Loucy (cell line): ENCODE results near the gene S100A8.

Source experiments
- H2AFZ ChIP-seq: fragments of 200-600 bp; sonication (generic); 2 replicates; pipeline ENCODE4 v1.6.0; 2016; ENCODE audit warnings: antibody characterized with exemption, mild to moderate bottlenecking, low read length, moderate library complexity
- H3F3A ChIP-seq: fragments of 200-600 bp; 2 replicates; pipeline ENCODE4 v1.6.0; 2016; ENCODE audit warnings: antibody characterized with exemption, low read depth, mild to moderate bottlenecking
- H3K27me3 ChIP-seq: fragments of 200-600 bp; sonication (generic); 2 replicates; pipeline ENCODE4 v1.6.1; 2014; ENCODE audit warnings: low read length, mild to moderate bottlenecking; ENCODE audit not compliant: insufficient read depth, poor library complexity, severe bottlenecking
- H3K36me3 ChIP-seq: fragments of 200-600 bp; sonication (generic); 2 replicates; pipeline ENCODE4 v1.6.1; 2016; ENCODE audit warnings: low read length; ENCODE audit not compliant: insufficient read depth
- H3K4me1 ChIP-seq: fragments of 200-600 bp; sonication (generic); 2 replicates; pipeline ENCODE4 v1.5.1; 2014; ENCODE audit warnings: low read length, mild to moderate bottlenecking; ENCODE audit not compliant: insufficient read depth, poor library complexity, severe bottlenecking
- H3K4me2 ChIP-seq: fragments of 200-600 bp; sonication (generic); 2 replicates; pipeline ENCODE4 v1.6.0; 2014; ENCODE audit warnings: antibody characterized with exemption, low read length, low read depth, mild to moderate bottlenecking; ENCODE audit not compliant: poor library complexity, severe bottlenecking
- H3K4me3 ChIP-seq: fragments of 200-600 bp; sonication (generic); 2 replicates; pipeline ENCODE4 v1.5.1; 2014; ENCODE audit warnings: low read length, mild to moderate bottlenecking, mixed read lengths; ENCODE audit not compliant: poor library complexity, severe bottlenecking
- H3K79me2 ChIP-seq: fragments of 200-600 bp; sonication (generic); 2 replicates; pipeline ENCODE4 v1.6.1; 2014; ENCODE audit warnings: low read length; ENCODE audit not compliant: insufficient read depth
- H3K9ac ChIP-seq: fragments of 200-600 bp; sonication (generic); 2 replicates; pipeline ENCODE4 v1.6.0; 2014; ENCODE audit warnings: mild to moderate bottlenecking, low read depth, low read length, moderate library complexity; ENCODE audit not compliant: poor library complexity, severe bottlenecking
- H3K9me2 ChIP-seq: fragments of 200-600 bp; sonication (generic); replicated peaks from 2 replicates; pipeline ENCODE4 v1.6.1; 2016; ENCODE audit warnings: low read depth, low read length, mixed read lengths
- H3K9me3 ChIP-seq: fragments of 200-600 bp; sonication (generic); 2 replicates; pipeline ENCODE4 v1.6.1; 2014; ENCODE audit warnings: mild to moderate bottlenecking, antibody characterized with exemption, low read length, low read depth; ENCODE audit not compliant: insufficient read depth
- H4K20me1 ChIP-seq: fragments of 200-600 bp; sonication (generic); 2 replicates; pipeline ENCODE4 v1.6.0; 2014; ENCODE audit warnings: antibody characterized with exemption, low read length, mild to moderate bottlenecking; ENCODE audit not compliant: insufficient read depth, poor library complexity, severe bottlenecking
- EZH2phosphoT487 ChIP-seq: fragments of 200-600 bp; IDR thresholded peaks from 2 replicates; pipeline ENCODE4 v1.6.1; 2018; ENCODE audit warnings: antibody characterized with exemption, mild to moderate bottlenecking, moderate library complexity, borderline replicate concordance
- TF ChIP-seq, protein P1 (sequence below): fragments of 200-600 bp; sonication (generic); conservative IDR thresholded peaks from 2 replicates; pipeline ENCODE4 v1.5.1; 2014; ENCODE audit warnings: mild to moderate bottlenecking, antibody characterized with exemption, low read length

Gene S100A8

DNA sequence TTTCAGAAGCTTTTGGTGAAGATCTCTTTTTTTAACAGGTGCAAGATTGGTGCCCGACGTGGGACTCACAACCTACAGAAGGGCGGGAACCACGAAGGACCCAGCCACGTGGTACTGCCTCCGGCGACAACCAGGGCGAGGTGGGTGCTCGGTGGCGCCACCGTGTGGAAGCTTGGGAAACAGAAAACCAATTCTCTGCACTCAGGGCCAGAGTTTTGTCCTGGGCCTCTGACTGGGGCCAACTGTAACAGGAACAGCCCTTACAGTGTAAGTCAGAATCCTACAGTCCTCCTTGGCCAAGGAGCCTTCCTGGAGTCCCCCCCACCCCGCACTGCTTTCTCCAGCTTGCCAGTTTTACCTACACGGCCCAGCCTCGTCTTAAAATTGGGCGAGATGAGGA, 13.9 kb upstream of the S100A8 start:
- H3K79me2 ChIP-seq, result no peaks in the 10 kb centered on the region
- H3F3A ChIP-seq, result no peaks in the 10 kb centered on the region
- no peak overlapping the region for H3K9ac ChIP-seq
- no peaks in the 10 kb centered on the region for H3K27me3 ChIP-seq
- no peak overlapping the region for H3K4me3 ChIP-seq
- H4K20me1 ChIP-seq, result no peaks in the 10 kb centered on the region
- TF ChIP-seq, protein P1, sequence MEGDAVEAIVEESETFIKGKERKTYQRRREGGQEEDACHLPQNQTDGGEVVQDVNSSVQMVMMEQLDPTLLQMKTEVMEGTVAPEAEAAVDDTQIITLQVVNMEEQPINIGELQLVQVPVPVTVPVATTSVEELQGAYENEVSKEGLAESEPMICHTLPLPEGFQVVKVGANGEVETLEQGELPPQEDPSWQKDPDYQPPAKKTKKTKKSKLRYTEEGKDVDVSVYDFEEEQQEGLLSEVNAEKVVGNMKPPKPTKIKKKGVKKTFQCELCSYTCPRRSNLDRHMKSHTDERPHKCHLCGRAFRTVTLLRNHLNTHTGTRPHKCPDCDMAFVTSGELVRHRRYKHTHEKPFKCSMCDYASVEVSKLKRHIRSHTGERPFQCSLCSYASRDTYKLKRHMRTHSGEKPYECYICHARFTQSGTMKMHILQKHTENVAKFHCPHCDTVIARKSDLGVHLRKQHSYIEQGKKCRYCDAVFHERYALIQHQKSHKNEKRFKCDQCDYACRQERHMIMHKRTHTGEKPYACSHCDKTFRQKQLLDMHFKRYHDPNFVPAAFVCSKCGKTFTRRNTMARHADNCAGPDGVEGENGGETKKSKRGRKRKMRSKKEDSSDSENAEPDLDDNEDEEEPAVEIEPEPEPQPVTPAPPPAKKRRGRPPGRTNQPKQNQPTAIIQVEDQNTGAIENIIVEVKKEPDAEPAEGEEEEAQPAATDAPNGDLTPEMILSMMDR, result peak; percentile 72
- no peak for TF ChIP-seq EZH2phosphoT487
- no peaks in the 10 kb centered on the region for H3K9me2 ChIP-seq
- no peak overlapping the region for H3K4me2 ChIP-seq
- no peak overlapping the region for H2AFZ ChIP-seq
- no peaks in the 10 kb centered on the region for H3K9me3 ChIP-seq
- H3K4me1 ChIP-seq, result no peaks in the 10 kb centered on the region
- no peaks in the 10 kb centered on the region for H3K36me3 ChIP-seq

- Histone ChIP-seq H3K27me3 (no peaks in the 10 kb centered on the region), H3K4me1 (no peaks in the 10 kb centered on the region), H3K9ac (no peak overlapping the region), H3F3A (no peaks in the 10 kb centered on the region), H3K4me3 (no peak overlapping the region), H3K9me3 (no peaks in the 10 kb centered on the region), H2AFZ (no peak overlapping the region), H3K36me3 (no peaks in the 10 kb centered on the region), H3K79me2 (no peaks in the 10 kb centered on the region), H3K9me2 (no peaks in the 10 kb centered on the region), H4K20me1 (no peaks in the 10 kb centered on the region), H3K4me2 (no peak overlapping the region)
- no peak for TF ChIP-seq EZH2phosphoT487
- TF ChIP-seq, protein P1, result no peak
Measured at GRCh38 chr1:153404086-153404635, 13.3 kb upstream of the S100A8 start.

GRCh38 chr1:153403421-153404085, 12.7 kb upstream of the S100A8 start:
- Histone ChIP-seq H3F3A (no peaks in the 10 kb centered on the region), H3K4me3 (no peak overlapping the region), H3K9me2 (no peaks in the 10 kb centered on the region), H3K9ac (no peak overlapping the region), H3K79me2 (no peaks in the 10 kb centered on the region), H3K36me3 (no peaks in the 10 kb centered on the region), H4K20me1 (no peaks in the 10 kb centered on the region), H3K4me2 (no peak overlapping the region), H3K27me3 (no peaks in the 10 kb centered on the region), H2AFZ (no peak overlapping the region), H3K9me3 (no peaks in the 10 kb centered on the region), H3K4me1 (no peaks in the 10 kb centered on the region)
- TF ChIP-seq EZH2phosphoT487, result no peak
- TF ChIP-seq, protein P1, result no peak
